ENCODE data around the gene CADM1. TPM values are rescaled to one million over a fixed set of nuclear protein-coding genes. Genes with fewer than 3 reads are reported as not detected.

The CADM1 gene
- total RNA-seq, 2 experiments from 2014 or later = 0.47 to 0.63 TPM

DNA sequence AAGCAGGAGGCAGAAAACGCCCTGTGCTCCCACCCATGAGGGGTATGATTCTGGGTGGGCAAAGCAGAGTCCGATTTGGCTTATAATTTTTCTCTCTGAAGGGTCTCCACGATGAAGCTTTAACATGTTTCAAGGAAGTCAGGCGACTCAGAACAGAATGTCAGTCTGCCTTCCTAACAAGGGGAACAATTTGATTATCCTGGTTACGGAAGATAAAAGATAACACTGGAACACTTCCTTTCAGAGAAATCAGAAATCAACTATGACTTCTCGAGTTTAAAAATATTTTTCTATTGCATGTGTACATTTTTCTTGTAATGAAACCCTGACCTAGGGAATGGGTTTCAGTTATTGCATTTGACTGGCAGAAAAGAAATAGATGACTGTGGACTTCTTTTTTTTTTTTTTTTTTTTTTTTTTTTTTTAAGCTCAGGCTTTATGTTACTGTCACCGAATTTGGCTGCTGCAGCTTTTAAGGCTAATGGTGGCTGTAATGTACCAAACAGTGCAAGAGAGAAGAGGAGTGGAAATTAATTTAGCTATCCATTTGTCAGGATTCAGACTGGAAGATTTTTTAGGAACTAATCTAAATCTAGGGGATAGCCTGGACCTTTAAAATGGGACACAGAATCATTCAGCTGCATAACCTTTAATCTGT, 297.7 kb downstream of the CADM1 start:
- ATAC-seq = no peak

DNA sequence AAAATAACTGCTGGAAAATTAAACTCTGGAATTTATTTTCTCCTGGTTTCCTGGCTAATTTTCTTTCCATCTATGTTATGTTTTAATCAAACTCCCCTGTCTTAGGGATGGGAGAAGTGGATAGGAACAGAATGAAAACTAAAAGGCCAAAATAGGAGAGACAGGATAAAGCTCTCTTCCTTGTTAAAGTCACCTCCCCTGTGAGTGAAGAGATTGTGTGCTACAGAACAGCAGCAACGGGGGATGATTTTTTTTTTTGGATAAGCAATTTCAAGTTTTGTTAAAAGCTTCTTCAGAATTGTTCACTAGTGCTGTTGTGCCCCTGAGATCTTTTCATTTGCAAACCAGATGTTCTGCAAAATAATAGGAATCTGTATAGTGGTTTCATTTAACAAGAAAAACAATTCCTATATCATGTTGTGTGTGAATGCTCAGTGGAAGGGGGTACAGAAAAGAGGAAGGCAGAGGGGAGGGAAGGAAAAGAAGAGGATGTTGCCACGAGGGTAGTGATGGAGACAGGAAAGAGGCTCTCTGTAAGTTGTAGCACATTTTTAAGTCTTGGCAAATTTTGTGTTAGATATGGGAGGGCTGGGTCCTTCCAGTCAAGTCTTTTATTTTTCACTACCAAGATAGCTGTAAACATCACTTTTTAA, 301.2 kb downstream of the CADM1 start:
- Mint-ChIP-seq H3K4me3 (no peak overlapping the region), H3K4me1 (ENCODE audit: low read depth) (no peaks in the 10 kb centered on the region), H3K36me3 (ENCODE audit: low read depth) (no peaks in the 10 kb centered on the region), H3K9me3 (no peaks in the 10 kb centered on the region), H3K27ac (no peak overlapping the region), H3K27me3 (peaks cover 1% of the 10 kb centered on the region)
- intact Hi-C loops (cut with micrococcal nuclease) = no loop called here
- CTCF ChIA-PET = no interaction called here
- DNase-seq (no peak), ATAC-seq (no peak)
- TF ChIP-seq, protein P1, sequence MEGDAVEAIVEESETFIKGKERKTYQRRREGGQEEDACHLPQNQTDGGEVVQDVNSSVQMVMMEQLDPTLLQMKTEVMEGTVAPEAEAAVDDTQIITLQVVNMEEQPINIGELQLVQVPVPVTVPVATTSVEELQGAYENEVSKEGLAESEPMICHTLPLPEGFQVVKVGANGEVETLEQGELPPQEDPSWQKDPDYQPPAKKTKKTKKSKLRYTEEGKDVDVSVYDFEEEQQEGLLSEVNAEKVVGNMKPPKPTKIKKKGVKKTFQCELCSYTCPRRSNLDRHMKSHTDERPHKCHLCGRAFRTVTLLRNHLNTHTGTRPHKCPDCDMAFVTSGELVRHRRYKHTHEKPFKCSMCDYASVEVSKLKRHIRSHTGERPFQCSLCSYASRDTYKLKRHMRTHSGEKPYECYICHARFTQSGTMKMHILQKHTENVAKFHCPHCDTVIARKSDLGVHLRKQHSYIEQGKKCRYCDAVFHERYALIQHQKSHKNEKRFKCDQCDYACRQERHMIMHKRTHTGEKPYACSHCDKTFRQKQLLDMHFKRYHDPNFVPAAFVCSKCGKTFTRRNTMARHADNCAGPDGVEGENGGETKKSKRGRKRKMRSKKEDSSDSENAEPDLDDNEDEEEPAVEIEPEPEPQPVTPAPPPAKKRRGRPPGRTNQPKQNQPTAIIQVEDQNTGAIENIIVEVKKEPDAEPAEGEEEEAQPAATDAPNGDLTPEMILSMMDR (IDR thresholded peaks at IDR 0.05) = no peak
- POLR2A ChIA-PET = no interaction called here

More for the DNA sequence above, 297.7 kb downstream of the CADM1 start:
- TF ChIP-seq, protein P1 (IDR thresholded peaks at IDR 0.05) = no peak
- intact Hi-C loops (cut with micrococcal nuclease) = no loop called here
- Mint-ChIP-seq H3K4me1 (ENCODE audit: low read depth) (no peaks in the 10 kb centered on the region), H3K27me3 (peaks cover 1% of the 10 kb centered on the region), H3K4me3 (no peak overlapping the region), H3K9me3 (no peaks in the 10 kb centered on the region), H3K27ac (no peak overlapping the region), H3K36me3 (ENCODE audit: low read depth) (no peaks in the 10 kb centered on the region)
- POLR2A ChIA-PET = no interaction called here
- DNase-seq = no peak
- CTCF ChIA-PET = no interaction called here

DNA sequence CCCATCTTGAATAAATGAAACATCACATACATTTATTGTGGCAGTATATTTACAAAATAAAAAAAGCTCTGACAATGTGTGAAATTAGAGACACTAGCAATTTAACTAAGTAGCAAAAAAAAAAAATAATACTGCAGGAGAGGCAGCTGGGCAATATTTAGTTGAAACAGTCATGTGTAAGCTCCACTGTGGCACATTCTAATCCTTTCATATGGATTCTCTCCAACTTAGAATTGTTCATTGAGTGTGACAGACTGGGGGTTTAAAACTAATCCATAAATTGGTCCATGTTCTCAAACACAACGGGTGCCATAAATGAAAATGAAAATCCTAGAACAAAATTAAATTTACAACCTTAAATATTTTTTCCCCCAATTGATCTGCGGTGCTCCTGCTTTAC, 302.1 kb downstream of the CADM1 start:
- Mint-ChIP-seq H3K36me3 (ENCODE audit: low read depth) (no peaks in the 10 kb centered on the region), H3K9me3 (no peaks in the 10 kb centered on the region), H3K27me3 (peaks cover 1% of the 10 kb centered on the region), H3K27ac (no peak overlapping the region), H3K4me3 (no peak overlapping the region), H3K4me1 (ENCODE audit: low read depth) (no peaks in the 10 kb centered on the region)
- intact Hi-C loops (cut with micrococcal nuclease) = no loop called here
- no peak for ATAC-seq
- no peak for DNase-seq
- ChIA-PET POLR2A (no interaction called here), CTCF (interaction anchor here (1.0 kb wide), 1 partner anchor 12 kb away, joined by 3 read pairs; no protein-coding TSS in a partner anchor)
- TF ChIP-seq, protein P1 (IDR thresholded peaks at IDR 0.05) = no peak

DNA sequence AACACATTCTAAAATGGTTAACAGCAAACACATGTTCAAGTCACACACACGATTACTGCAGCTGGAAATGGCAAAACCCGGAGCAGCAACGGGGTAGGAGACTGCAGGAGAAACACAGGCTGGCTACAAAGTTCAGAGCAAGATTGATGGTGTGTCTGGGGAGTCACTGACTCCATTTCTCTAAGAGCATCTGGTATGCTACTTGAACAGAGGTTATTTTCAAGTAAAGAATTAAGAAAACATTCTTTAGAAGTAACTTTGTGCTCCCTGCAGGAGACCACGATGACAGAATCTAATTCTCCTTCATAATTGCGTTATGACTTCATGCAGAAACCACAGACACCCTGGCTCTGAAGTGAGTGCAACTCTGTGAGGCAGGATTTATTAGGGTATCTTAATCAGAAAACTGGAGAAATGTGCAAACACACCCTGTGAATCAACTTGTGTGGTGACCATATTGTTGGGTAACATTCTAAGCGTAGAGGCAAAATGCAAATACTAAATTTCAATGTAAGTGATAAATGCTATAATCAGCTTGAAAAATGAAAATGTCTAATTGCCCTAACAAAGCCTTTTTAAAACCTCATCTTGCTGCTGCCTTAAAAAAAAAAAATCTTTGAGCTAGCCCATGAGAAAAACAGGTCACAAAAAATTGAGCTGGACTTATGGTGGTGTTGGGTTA, 303.0 kb downstream of the CADM1 start:
- CTCF ChIA-PET = interaction anchor here (1.0 kb wide), 1 partner anchor 13 kb away, joined by 3 read pairs; no protein-coding TSS in a partner anchor
- no peaks in the 10 kb centered on the region for H3K4me1 Mint-ChIP-seq (ENCODE audit: low read depth)
- no peak overlapping the region for H3K4me3 Mint-ChIP-seq
- intact Hi-C loops (cut with micrococcal nuclease) = no loop called here
- H3K27me3 Mint-ChIP-seq = peaks cover 1% of the 10 kb centered on the region
- DNase-seq (no peak), ATAC-seq (no peak)
- H3K27ac Mint-ChIP-seq = no peak overlapping the region
- POLR2A ChIA-PET = interaction anchor here (0.6 kb wide), 1 partner anchor 18 kb away, joined by 4 read pairs; no protein-coding TSS in a partner anchor
- TF ChIP-seq, protein P1 (IDR thresholded peaks at IDR 0.05) = no peak
- H3K9me3 Mint-ChIP-seq = no peaks in the 10 kb centered on the region
- no peaks in the 10 kb centered on the region for H3K36me3 Mint-ChIP-seq (ENCODE audit: low read depth)
